ENCODE measurements around the gene STT3B. TPM values are rescaled to one million over a fixed set of nuclear protein-coding genes. Genes with fewer than 3 reads are reported as not detected.

Gene STT3B
- total and polyA plus RNA-seq, 8 donors, result 127 to 176 (median 160) TPM

DNA sequence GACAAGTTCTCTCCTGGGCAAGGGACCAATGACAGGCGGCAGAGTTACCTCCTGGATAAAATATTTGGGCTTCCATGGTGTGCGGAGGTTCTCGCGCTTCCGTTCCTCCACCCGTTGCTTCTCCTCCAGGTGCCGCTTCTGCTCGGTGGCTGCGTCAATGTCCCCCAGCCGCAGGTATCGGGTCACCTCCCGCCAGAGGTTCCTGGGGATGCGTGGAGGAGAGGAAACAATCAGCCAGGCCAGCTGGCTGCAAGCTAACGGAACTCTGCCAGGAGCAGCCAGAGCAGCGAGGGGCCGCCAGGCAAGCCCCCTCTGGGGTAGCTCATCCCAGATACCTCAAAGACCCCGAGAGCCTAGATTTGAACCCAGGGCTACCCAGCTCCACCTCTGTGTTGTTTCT is 131.3 kb downstream of the STT3B start:
- no peaks in the 10 kb centered on the region for H3K36me3 ChIP-seq
- no peak overlapping the region for H3K27ac ChIP-seq
- ATAC-seq, result no peak
- no peaks in the 10 kb centered on the region for H3K9me3 ChIP-seq
- no peaks in the 10 kb centered on the region for H3K27me3 ChIP-seq
- H3K4me3 ChIP-seq, result no peak overlapping the region
- peak in 1 of 4 donors; percentile 73 for DNase-seq
- no peaks in the 10 kb centered on the region for H3K4me1 ChIP-seq
- TF ChIP-seq, protein P1, sequence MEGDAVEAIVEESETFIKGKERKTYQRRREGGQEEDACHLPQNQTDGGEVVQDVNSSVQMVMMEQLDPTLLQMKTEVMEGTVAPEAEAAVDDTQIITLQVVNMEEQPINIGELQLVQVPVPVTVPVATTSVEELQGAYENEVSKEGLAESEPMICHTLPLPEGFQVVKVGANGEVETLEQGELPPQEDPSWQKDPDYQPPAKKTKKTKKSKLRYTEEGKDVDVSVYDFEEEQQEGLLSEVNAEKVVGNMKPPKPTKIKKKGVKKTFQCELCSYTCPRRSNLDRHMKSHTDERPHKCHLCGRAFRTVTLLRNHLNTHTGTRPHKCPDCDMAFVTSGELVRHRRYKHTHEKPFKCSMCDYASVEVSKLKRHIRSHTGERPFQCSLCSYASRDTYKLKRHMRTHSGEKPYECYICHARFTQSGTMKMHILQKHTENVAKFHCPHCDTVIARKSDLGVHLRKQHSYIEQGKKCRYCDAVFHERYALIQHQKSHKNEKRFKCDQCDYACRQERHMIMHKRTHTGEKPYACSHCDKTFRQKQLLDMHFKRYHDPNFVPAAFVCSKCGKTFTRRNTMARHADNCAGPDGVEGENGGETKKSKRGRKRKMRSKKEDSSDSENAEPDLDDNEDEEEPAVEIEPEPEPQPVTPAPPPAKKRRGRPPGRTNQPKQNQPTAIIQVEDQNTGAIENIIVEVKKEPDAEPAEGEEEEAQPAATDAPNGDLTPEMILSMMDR (IDR thresholded peaks at IDR 0.05), result no peak
- intact Hi-C loops (cut with DNase I), result no loop called here

DNA sequence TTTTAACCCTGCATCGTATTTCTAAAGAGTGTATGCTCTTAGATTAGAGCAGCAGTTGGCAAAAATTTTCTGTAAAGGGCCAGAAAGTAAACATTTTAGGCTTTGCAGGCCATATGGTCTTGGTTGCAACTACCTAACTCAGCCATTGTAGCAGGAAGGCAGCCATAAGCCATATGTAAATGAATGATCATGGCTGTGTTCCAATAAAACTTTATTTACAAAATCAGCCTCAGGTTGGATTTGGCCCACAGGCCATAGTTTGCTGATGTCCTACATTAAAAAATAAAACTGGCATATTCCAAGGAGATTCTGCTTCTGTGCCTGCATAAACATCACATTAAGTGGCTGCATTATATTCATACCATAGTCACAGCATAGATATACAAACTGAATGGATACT is 134.9 kb downstream of the STT3B start:
- intact Hi-C loops (cut with DNase I), result no loop called here
- no peak for DNase-seq

DNA sequence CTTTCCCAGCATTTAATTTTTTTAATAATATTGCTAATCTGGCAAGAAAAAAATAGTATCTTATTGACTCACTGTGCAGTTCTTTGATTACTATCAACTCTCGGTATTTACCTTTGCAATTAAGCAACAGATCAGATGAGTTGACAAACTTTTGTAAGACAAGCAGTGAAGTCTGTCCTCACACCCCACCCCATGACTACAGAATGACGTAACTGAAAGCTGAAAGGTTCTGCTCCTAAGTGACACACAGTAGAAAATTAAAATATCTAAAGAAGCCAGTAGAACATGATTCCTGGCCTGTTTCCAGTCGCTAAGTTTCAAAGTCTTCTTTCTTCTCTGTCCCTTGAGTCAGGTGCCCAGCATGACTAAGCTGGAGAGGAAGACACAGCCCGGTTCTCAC is 135.5 kb downstream of the STT3B start:
- no peak for DNase-seq
- TF ChIP-seq, protein P1 (IDR thresholded peaks at IDR 0.05), result no peak
- peaks cover 5 to 14% of the 10 kb centered on the region in 2 donors for H3K4me1 ChIP-seq
- no peaks in the 10 kb centered on the region for H3K9me3 ChIP-seq
- no peaks in the 10 kb centered on the region for H3K27me3 ChIP-seq
- no peak overlapping the region for H3K4me3 ChIP-seq
- H3K27ac ChIP-seq, result no peak overlapping the region
- no peak for ATAC-seq
- intact Hi-C loops (cut with DNase I), result no loop called here
- no peaks in the 10 kb centered on the region for H3K36me3 ChIP-seq

More for the DNA sequence above, 134.9 kb downstream of the STT3B start:
- Histone ChIP-seq H3K4me3 (no peak overlapping the region), H3K36me3 (no peaks in the 10 kb centered on the region), H3K9me3 (no peaks in the 10 kb centered on the region), H3K27ac (no peak overlapping the region), H3K4me1 (peaks cover 2 to 14% of the 10 kb centered on the region in 2 donors), H3K27me3 (no peaks in the 10 kb centered on the region)
- TF ChIP-seq, protein P1 (IDR thresholded peaks at IDR 0.05), result no peak
- no peak for ATAC-seq

DNA sequence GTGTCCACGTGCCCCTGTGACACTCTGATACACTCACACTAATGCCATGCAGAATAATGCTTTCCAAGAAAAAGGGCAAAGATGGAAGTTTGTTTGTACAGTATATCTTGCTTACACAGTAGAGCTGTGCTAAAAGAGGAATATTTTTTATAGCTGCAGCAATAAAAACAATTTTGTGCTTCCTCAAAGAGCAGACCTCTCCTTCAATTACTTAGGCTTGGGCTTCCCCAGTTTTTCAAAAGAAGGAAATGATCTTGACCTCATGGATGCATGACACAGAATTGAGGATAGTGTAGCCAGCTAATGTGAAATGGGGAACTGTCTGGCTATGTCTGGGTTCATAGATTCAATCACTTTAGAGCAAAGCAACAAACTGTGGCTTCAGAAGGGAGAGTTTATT is 137.4 kb downstream of the STT3B start:
- no peak overlapping the region for H3K4me3 ChIP-seq
- TF ChIP-seq, protein P1 (IDR thresholded peaks at IDR 0.05), result no peak
- no peaks in the 10 kb centered on the region for H3K9me3 ChIP-seq
- H3K4me1 ChIP-seq, result peaks cover 5 to 14% of the 10 kb centered on the region in 2 donors
- H3K36me3 ChIP-seq, result no peaks in the 10 kb centered on the region
- H3K27ac ChIP-seq, result no peak overlapping the region
- no peaks in the 10 kb centered on the region for H3K27me3 ChIP-seq
- ATAC-seq, result peak; percentile 33
- DNase-seq, result no peak
- intact Hi-C loops (cut with DNase I), result no loop called here

DNA sequence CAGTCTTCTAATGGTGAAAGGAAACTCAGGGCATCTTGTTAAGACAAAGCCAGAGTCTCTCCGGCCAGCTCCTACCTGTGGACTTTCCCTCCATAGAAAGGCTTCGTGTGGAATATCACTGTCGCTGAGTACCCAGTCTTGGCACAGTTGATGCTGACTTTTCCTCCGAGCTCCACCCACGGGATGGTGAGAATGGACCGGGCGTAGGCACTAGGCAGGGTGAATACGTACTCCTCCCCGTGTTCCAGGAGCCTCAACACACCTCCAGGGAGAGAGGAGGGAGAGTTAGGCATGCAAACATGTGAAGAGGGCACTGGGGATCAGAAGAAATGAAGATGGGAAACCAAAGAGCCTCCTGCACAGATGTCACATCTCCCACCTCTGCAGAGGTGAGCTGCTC is 138.0 kb downstream of the STT3B start:
- no peak for DNase-seq
- H3K36me3 ChIP-seq, result no peaks in the 10 kb centered on the region
- H3K4me3 ChIP-seq, result no peak overlapping the region
- ATAC-seq, result no peak
- intact Hi-C loops (cut with DNase I), result no loop called here
- no peak overlapping the region for H3K27ac ChIP-seq
- H3K9me3 ChIP-seq, result no peaks in the 10 kb centered on the region
- no peaks in the 10 kb centered on the region for H3K27me3 ChIP-seq
- TF ChIP-seq, protein P1 (IDR thresholded peaks at IDR 0.05), result no peak
- H3K4me1 ChIP-seq, result peaks cover 5 to 14% of the 10 kb centered on the region in 2 donors
